CD4-positive, CD25-positive, alpha-beta regulatory T cell (primary cell): ENCODE results near the gene INTS3. TPM values are rescaled to one million over a fixed set of nuclear protein-coding genes. Genes with fewer than 3 reads are reported as not detected.
A peak's percentile ranks its signal among the peaks of the same experiment; 100 is the strongest.
"Not testable (repeated sequence)": the region's sequence is repeated elsewhere in the genome, so short reads cannot be mapped to it uniquely, and the experiment has no call there.

ENCODE experiments used
- ATAC-seq, 2 donors: fragments of 150-1000 bp; cut with Tn5 transposase; one replicate each; pipeline ENCODE4 v1.10.0; 2021; ENCODE audit warnings: low read depth in 2 of 2, moderate number of reproducible peaks in 2 of 2, moderate library complexity in 1 of 2
- DNase-seq, 3 donors: peaks; one replicate each; pipeline versions ENCODE4 v3.0.0 to v3.0.0-alpha.2; 2012 to 2022; ENCODE audit warnings: mixed read lengths in 1 of 3
- H3K27ac ChIP-seq: one replicate; pipeline ENCODE4 v1.7.0; 2013; ENCODE audit warnings: mild to moderate bottlenecking, low read length; ENCODE audit not compliant: insufficient read depth, poor library complexity, severe bottlenecking
- H3K27me3 ChIP-seq: one replicate; pipeline ENCODE4 v1.7.0; 2013; ENCODE audit warnings: low read length; ENCODE audit not compliant: control insufficient read depth, insufficient read depth
- H3K36me3 ChIP-seq: one replicate; pipeline ENCODE4 v1.7.0; 2013; ENCODE audit warnings: mild to moderate bottlenecking, low read length, moderate library complexity; ENCODE audit not compliant: control insufficient read depth, insufficient read depth
- H3K4me1 ChIP-seq: 2 replicates; pipeline ENCODE4 v1.7.0; 2013; ENCODE audit warnings: mild to moderate bottlenecking, low read length; ENCODE audit not compliant: insufficient read depth, control insufficient read depth, poor library complexity, severe bottlenecking
- H3K4me3 ChIP-seq: one replicate; pipeline ENCODE4 v1.7.0; 2013; ENCODE audit warnings: low read depth, mild to moderate bottlenecking, low read length, moderate library complexity
- H3K9me3 ChIP-seq, 2 experiments: 1 replicate in 1 of 2; 2 replicates in 1 of 2; pipeline ENCODE4 v1.7.0; 2013; ENCODE audit warnings: low read length in 2 of 2, mild to moderate bottlenecking in 1 of 2, moderate library complexity in 1 of 2; ENCODE audit not compliant: control insufficient read depth in 2 of 2
- H3K27ac Mint-ChIP-seq, 3 donors: one replicate each; pipeline ENCODE4 v1.8.0; 2020 to 2022; ENCODE audit warnings: mild to moderate bottlenecking in 3 of 3, mixed read lengths in 3 of 3, moderate library complexity in 2 of 3
- H3K27me3 Mint-ChIP-seq: one replicate; pipeline ENCODE4 v1.8.0; 2022; ENCODE audit warnings: mild to moderate bottlenecking, mixed read lengths
- H3K36me3 Mint-ChIP-seq: one replicate; pipeline ENCODE4 v1.8.0; 2020; ENCODE audit warnings: mixed read lengths
- H3K4me1 Mint-ChIP-seq, 4 donors: one replicate each; pipeline ENCODE4 v1.8.0; 2020 to 2022; ENCODE audit warnings: mixed read lengths in 4 of 4, mild to moderate bottlenecking in 1 of 4
- H3K4me3 Mint-ChIP-seq, 4 donors: one replicate each; pipeline ENCODE4 v1.8.0; 2020 to 2022; ENCODE audit warnings: mild to moderate bottlenecking in 4 of 4, mixed read lengths in 4 of 4, moderate library complexity in 3 of 4
- H3K9me3 Mint-ChIP-seq, 7 donors: one replicate each; pipeline ENCODE4 v1.8.0; 2020 to 2022; ENCODE audit warnings: mixed read lengths in 7 of 7, mild to moderate bottlenecking in 3 of 7, moderate library complexity in 2 of 7
- polyA plus RNA-seq, 4 donors: library from polyadenylated mRNA; unstranded; fragments of 300-500 nt; fragmentation: Illumina TruSeq; gene quantifications; one replicate each; pipeline ENCODE4 v1.2.3, GENCODE V29; 2021
- total RNA-seq: library from RNA; stranded (reverse); gene quantifications from one replicate; pipeline ENCODE4 v1.2.3, GENCODE V29; 2022

INTS3 gene
- total and polyA plus RNA-seq, 5 donors from 2014 or later = 6.9 to 39.5 (median 8.7) TPM

- Histone ChIP-seq H3K27me3 (no peaks in the 10 kb centered on the region), H3K36me3 (no peaks in the 10 kb centered on the region), H3K4me1 (no peaks in the 10 kb centered on the region), H3K4me3 (no peak overlapping the region), H3K27ac (no peak overlapping the region), H3K9me3 (no peaks in the 10 kb centered on the region)
- H3K4me1 Mint-ChIP-seq = peaks cover 0 to 3% (median 0%) of the 10 kb centered on the region in 4 donors
- no peak overlapping the region for H3K27ac Mint-ChIP-seq
- DNase-seq (no peak), ATAC-seq (no peak)
- H3K9me3 Mint-ChIP-seq = peaks cover 0 to 1% (median 0%) of the 10 kb centered on the region in 7 donors
- peaks cover 12% of the 10 kb centered on the region for H3K27me3 Mint-ChIP-seq
- H3K4me3 Mint-ChIP-seq = no peak overlapping the region
- H3K36me3 Mint-ChIP-seq = no peaks in the 10 kb centered on the region
Measured at GRCh38 chr1:153697191-153698019, 30.4 kb upstream of the INTS3 start.

- no peak overlapping the region for H3K27ac Mint-ChIP-seq
- Histone ChIP-seq H3K27me3 (no peaks in the 10 kb centered on the region), H3K4me1 (no peaks in the 10 kb centered on the region), H3K27ac (no peak overlapping the region), H3K9me3 (no peaks in the 10 kb centered on the region), H3K36me3 (no peaks in the 10 kb centered on the region), H3K4me3 (no peak overlapping the region)
- H3K36me3 Mint-ChIP-seq = no peaks in the 10 kb centered on the region
- peaks cover 0 to 3% (median 0%) of the 10 kb centered on the region in 4 donors for H3K4me1 Mint-ChIP-seq
- DNase-seq = no peak
- H3K9me3 Mint-ChIP-seq = peaks cover 0 to 1% (median 0%) of the 10 kb centered on the region in 7 donors
- H3K27me3 Mint-ChIP-seq = peaks cover 7% of the 10 kb centered on the region
- no peak for ATAC-seq
- no peak overlapping the region for H3K4me3 Mint-ChIP-seq
Measured at GRCh38 chr1:153698020-153698922, 29.6 kb upstream of the INTS3 start.

- H3K4me1 ChIP-seq = no peaks in the 10 kb centered on the region
- no peak overlapping the region for H3K4me3 Mint-ChIP-seq
- no peaks in the 10 kb centered on the region for H3K36me3 ChIP-seq
- no peaks in the 10 kb centered on the region for H3K36me3 Mint-ChIP-seq
- no peak for ATAC-seq
- H3K9me3 ChIP-seq = no peaks in the 10 kb centered on the region
- H3K4me1 Mint-ChIP-seq = peaks cover 0 to 3% (median 0%) of the 10 kb centered on the region in 4 donors
- peak overlapping the region in 1 of 3 donors; percentile 18 for H3K27ac Mint-ChIP-seq
- no peak for DNase-seq
- H3K27me3 Mint-ChIP-seq = no peaks in the 10 kb centered on the region
- no peak overlapping the region for H3K27ac ChIP-seq
- H3K9me3 Mint-ChIP-seq = peaks cover 0 to 1% (median 0%) of the 10 kb centered on the region in 7 donors
- no peak overlapping the region for H3K4me3 ChIP-seq
- H3K27me3 ChIP-seq = no peaks in the 10 kb centered on the region
Measured at GRCh38 chr1:153698923-153699714, 28.7 kb upstream of the INTS3 start.

GRCh38 chr1:153699768-153700167 lies 28.1 kb upstream of the INTS3 start:
- Mint-ChIP-seq H3K27ac (no peak overlapping the region), H3K4me3 (no peak overlapping the region), H3K36me3 (no peaks in the 10 kb centered on the region), H3K4me1 (peaks cover 0 to 3% (median 0%) of the 10 kb centered on the region in 4 donors), H3K9me3 (peaks cover 0 to 1% (median 0%) of the 10 kb centered on the region in 7 donors), H3K27me3 (no peaks in the 10 kb centered on the region)
- DNase-seq (no peak), ATAC-seq (no peak)
- H3K27ac ChIP-seq = no peak overlapping the region
- no peaks in the 10 kb centered on the region for H3K27me3 ChIP-seq
- H3K36me3 ChIP-seq = no peaks in the 10 kb centered on the region
- no peaks in the 10 kb centered on the region for H3K4me1 ChIP-seq
- H3K9me3 ChIP-seq = no peaks in the 10 kb centered on the region
- no peak overlapping the region for H3K4me3 ChIP-seq

GRCh38 chr1:153705484-153705883 lies 22.4 kb upstream of the INTS3 start:
- H3K9me3 ChIP-seq = no peaks in the 10 kb centered on the region
- no peak overlapping the region for H3K4me3 ChIP-seq
- H3K4me1 Mint-ChIP-seq = no peaks in the 10 kb centered on the region
- no peak overlapping the region for H3K27ac ChIP-seq
- H3K9me3 Mint-ChIP-seq = no peaks in the 10 kb centered on the region
- ATAC-seq (no peak), DNase-seq (no peak)
- H3K4me3 Mint-ChIP-seq = no peak overlapping the region
- peaks cover 16% of the 10 kb centered on the region for H3K27me3 Mint-ChIP-seq
- H3K27me3 ChIP-seq = no peaks in the 10 kb centered on the region
- no peaks in the 10 kb centered on the region for H3K36me3 Mint-ChIP-seq
- no peak overlapping the region for H3K27ac Mint-ChIP-seq
- no peaks in the 10 kb centered on the region for H3K4me1 ChIP-seq
- no peaks in the 10 kb centered on the region for H3K36me3 ChIP-seq

- DNase-seq = no peak
- ATAC-seq = no peak
- H3K4me1 ChIP-seq = no peaks in the 10 kb centered on the region
- no peak overlapping the region for H3K4me3 ChIP-seq
- Mint-ChIP-seq H3K4me1 (no peaks in the 10 kb centered on the region), H3K9me3 (no peaks in the 10 kb centered on the region), H3K27ac (no peak overlapping the region), H3K27me3 (peaks cover 44% of the 10 kb centered on the region), H3K36me3 (no peaks in the 10 kb centered on the region), H3K4me3 (no peak overlapping the region)
- H3K27ac ChIP-seq = no peak overlapping the region
- H3K9me3 ChIP-seq = no peaks in the 10 kb centered on the region
- H3K27me3 ChIP-seq = no peaks in the 10 kb centered on the region
- no peaks in the 10 kb centered on the region for H3K36me3 ChIP-seq
Measured at GRCh38 chr1:153711026-153711425, 16.8 kb upstream of the INTS3 start.

- not testable (repeated sequence) for H3K27ac Mint-ChIP-seq, H3K4me1 ChIP-seq, H3K27ac ChIP-seq, H3K9me3 Mint-ChIP-seq, H3K4me1 Mint-ChIP-seq, H3K27me3 ChIP-seq, ATAC-seq, H3K4me3 ChIP-seq, H3K9me3 ChIP-seq, H3K36me3 ChIP-seq, DNase-seq, H3K4me3 Mint-ChIP-seq, H3K36me3 Mint-ChIP-seq
- H3K27me3 Mint-ChIP-seq = peaks cover 37% of the 10 kb centered on the region
Measured at GRCh38 chr1:153716211-153716610, 11.6 kb upstream of the INTS3 start.
